ENCODE data around the gene EPHB3. TPM values are rescaled to one million over a fixed set of nuclear protein-coding genes. Genes with fewer than 3 reads are reported as not detected.
"Not testable (repeated sequence)": the region's sequence is repeated elsewhere in the genome, so short reads cannot be mapped to it uniquely, and the experiment has no call there.

EPHB3 gene
- total RNA-seq, 1 donor from 2014 or later: 17.7 TPM

- intact Hi-C loops (cut with DNase I): no loop called here
- no peak for DNase-seq (ENCODE audit: extremely low spot score in 2 of 2)
- Histone ChIP-seq H3K4me1 (no peaks in the 10 kb centered on the region), H3K9me3 (no peaks in the 10 kb centered on the region), H3K27ac (no peak overlapping the region), H3K36me3 (no peaks in the 10 kb centered on the region), H3K27me3 (no peaks in the 10 kb centered on the region), H3K4me3 (no peak overlapping the region)
- TF ChIP-seq CTCF (IDR thresholded peaks at IDR 0.05) (no peak), POLR2AphosphoS5 (IDR thresholded peaks at IDR 0.05; ENCODE audit: insufficient read depth in 1 of 2, low read depth in 1 of 2) (no peak), POLR2A (IDR thresholded peaks at IDR 0.05) (no peak)
These were observed 48.8 kb downstream of the EPHB3 start for GRCh38 chr3:184610245-184610871.

- TF ChIP-seq POLR2AphosphoS5 (IDR thresholded peaks at IDR 0.05; ENCODE audit: insufficient read depth in 1 of 2, low read depth in 1 of 2): no peak
- no peak for TF ChIP-seq POLR2A (IDR thresholded peaks at IDR 0.05)
- no peaks in the 10 kb centered on the region for H3K27me3 ChIP-seq
- no peak for DNase-seq (ENCODE audit: extremely low spot score in 2 of 2)
- H3K4me3 ChIP-seq: no peak overlapping the region
- H3K9me3 ChIP-seq: no peaks in the 10 kb centered on the region
- H3K4me1 ChIP-seq: no peaks in the 10 kb centered on the region
- no peak overlapping the region for H3K27ac ChIP-seq
- intact Hi-C loops (cut with DNase I): no loop called here
- H3K36me3 ChIP-seq: no peaks in the 10 kb centered on the region
These were observed 50.2 kb downstream of the EPHB3 start for GRCh38 chr3:184611607-184612281.

GRCh38 chr3:184615396-184615795 lies 53.8 kb downstream of the EPHB3 start:
- TF ChIP-seq POLR2A (IDR thresholded peaks at IDR 0.05) (no peak), POLR2AphosphoS5 (IDR thresholded peaks at IDR 0.05; ENCODE audit: insufficient read depth in 1 of 2, low read depth in 1 of 2) (no peak), CTCF (IDR thresholded peaks at IDR 0.05) (no peak)
- DNase-seq (ENCODE audit: extremely low spot score in 2 of 2): no peak
- intact Hi-C loops (cut with DNase I): no loop called here
- no peak overlapping the region for H3K27ac ChIP-seq
- no peak overlapping the region for H3K4me3 ChIP-seq
- H3K27me3 ChIP-seq: no peaks in the 10 kb centered on the region
- H3K9me3 ChIP-seq: no peaks in the 10 kb centered on the region
- H3K36me3 ChIP-seq: no peaks in the 10 kb centered on the region
- peaks cover 20% of the 10 kb centered on the region for H3K4me1 ChIP-seq

GRCh38 chr3:184616436-184616835 lies 54.9 kb downstream of the EPHB3 start:
- H3K27me3 ChIP-seq: no peaks in the 10 kb centered on the region
- H3K4me1 ChIP-seq: peaks cover 30% of the 10 kb centered on the region
- no peak for TF ChIP-seq POLR2A (IDR thresholded peaks at IDR 0.05)
- TF ChIP-seq CTCF (IDR thresholded peaks at IDR 0.05): no peak
- no peak for TF ChIP-seq POLR2AphosphoS5 (IDR thresholded peaks at IDR 0.05; ENCODE audit: insufficient read depth in 1 of 2, low read depth in 1 of 2)
- no peaks in the 10 kb centered on the region for H3K36me3 ChIP-seq
- intact Hi-C loops (cut with DNase I): no loop called here
- DNase-seq (ENCODE audit: extremely low spot score in 2 of 2): no peak
- H3K4me3 ChIP-seq: no peak overlapping the region
- no peaks in the 10 kb centered on the region for H3K9me3 ChIP-seq
- no peak overlapping the region for H3K27ac ChIP-seq

GRCh38 chr3:184617306-184617705 lies 55.7 kb downstream of the EPHB3 start:
- DNase-seq (ENCODE audit: extremely low spot score in 2 of 2); H3K9me3 ChIP-seq; H3K27ac ChIP-seq; H3K4me3 ChIP-seq; H3K36me3 ChIP-seq; intact Hi-C loops (cut with DNase I); H3K27me3 ChIP-seq: not testable (repeated sequence)
- H3K4me1 ChIP-seq: peaks cover 37% of the 10 kb centered on the region

GRCh38 chr3:184618811-184619210 lies 57.2 kb downstream of the EPHB3 start:
- no peak overlapping the region for H3K4me3 ChIP-seq
- H3K27ac ChIP-seq: no peak overlapping the region
- TF ChIP-seq POLR2A (IDR thresholded peaks at IDR 0.05): no peak
- H3K4me1 ChIP-seq: peaks cover 39% of the 10 kb centered on the region
- no peaks in the 10 kb centered on the region for H3K36me3 ChIP-seq
- no peaks in the 10 kb centered on the region for H3K27me3 ChIP-seq
- DNase-seq (ENCODE audit: extremely low spot score in 2 of 2): no peak
- intact Hi-C loops (cut with DNase I): no loop called here
- no peaks in the 10 kb centered on the region for H3K9me3 ChIP-seq
